Osteocyte (in vitro differentiated cells): ENCODE data around the gene CD6. TPM values are rescaled to one million over a fixed set of nuclear protein-coding genes. Genes with fewer than 3 reads are reported as not detected.

ENCODE experiments used
- DNase-seq: peaks from one replicate; pipeline ENCODE4 v3.0.0; 2021; ENCODE audit warnings: mixed read lengths; ENCODE audit not compliant: unreplicated experiment; ENCODE audit errors: extremely low spot score
- H3K27ac Mint-ChIP-seq: one replicate; pipeline ENCODE4 v1.8.0; 2021; ENCODE audit warnings: mild to moderate bottlenecking, mixed read lengths; ENCODE audit not compliant: unreplicated experiment
- H3K27me3 Mint-ChIP-seq: one replicate; pipeline ENCODE4 v1.8.0; 2021; ENCODE audit warnings: mixed read lengths; ENCODE audit not compliant: unreplicated experiment
- H3K36me3 Mint-ChIP-seq: one replicate; pipeline ENCODE4 v1.8.0; 2021; ENCODE audit warnings: mixed read lengths; ENCODE audit not compliant: unreplicated experiment
- H3K4me1 Mint-ChIP-seq: one replicate; pipeline ENCODE4 v1.8.0; 2021; ENCODE audit warnings: mixed read lengths; ENCODE audit not compliant: unreplicated experiment
- H3K4me3 Mint-ChIP-seq: one replicate; pipeline ENCODE4 v1.8.0; 2021; ENCODE audit warnings: mild to moderate bottlenecking, moderate library complexity, mixed read lengths; ENCODE audit not compliant: unreplicated experiment
- H3K9me3 Mint-ChIP-seq: one replicate; pipeline ENCODE4 v1.8.0; 2021; ENCODE audit warnings: mixed read lengths; ENCODE audit not compliant: unreplicated experiment
- total RNA-seq: library from RNA; stranded (reverse); gene quantifications from 2 replicates; pipeline ENCODE4 v1.2.1, GENCODE V29; 2021
- TF ChIP-seq, protein P1 (sequence below): fragments of 200-600 bp; sonication (generic); IDR thresholded peaks from 2 replicates; pipeline ENCODE4 v1.5.0; 2021; ENCODE audit warnings: antibody characterized with exemption, mild to moderate bottlenecking, moderate library complexity

The CD6 gene
- total RNA-seq, 1 donor from 2014 or later: not detected

DNA sequence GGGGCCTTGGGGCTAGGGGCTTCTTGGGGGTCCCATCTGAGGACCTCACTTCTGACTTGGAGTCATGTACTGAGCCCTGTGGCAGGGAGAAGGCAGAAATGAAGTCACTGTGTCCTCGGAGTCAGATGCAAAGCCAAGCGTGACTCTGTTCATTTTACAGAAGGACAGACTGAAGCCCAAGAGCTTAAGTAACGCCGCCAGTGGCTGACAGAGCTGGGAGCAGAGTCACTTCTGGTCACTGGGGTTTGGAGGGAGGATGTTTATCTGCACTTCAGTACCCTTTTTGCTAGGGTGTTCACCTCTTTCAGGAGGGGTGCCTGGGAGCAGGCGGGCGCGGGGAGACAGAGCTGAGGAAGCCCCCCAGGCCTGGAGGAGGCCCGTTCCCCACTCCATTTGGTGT is 10.7 kb downstream of the CD6 start:
- DNase-seq: no peak
- Mint-ChIP-seq H3K4me1 (no peaks in the 10 kb centered on the region), H3K27ac (no peak overlapping the region), H3K27me3 (peaks cover 17% of the 10 kb centered on the region), H3K36me3 (no peaks in the 10 kb centered on the region), H3K4me3 (no peak overlapping the region), H3K9me3 (no peaks in the 10 kb centered on the region)
- TF ChIP-seq, protein P1, sequence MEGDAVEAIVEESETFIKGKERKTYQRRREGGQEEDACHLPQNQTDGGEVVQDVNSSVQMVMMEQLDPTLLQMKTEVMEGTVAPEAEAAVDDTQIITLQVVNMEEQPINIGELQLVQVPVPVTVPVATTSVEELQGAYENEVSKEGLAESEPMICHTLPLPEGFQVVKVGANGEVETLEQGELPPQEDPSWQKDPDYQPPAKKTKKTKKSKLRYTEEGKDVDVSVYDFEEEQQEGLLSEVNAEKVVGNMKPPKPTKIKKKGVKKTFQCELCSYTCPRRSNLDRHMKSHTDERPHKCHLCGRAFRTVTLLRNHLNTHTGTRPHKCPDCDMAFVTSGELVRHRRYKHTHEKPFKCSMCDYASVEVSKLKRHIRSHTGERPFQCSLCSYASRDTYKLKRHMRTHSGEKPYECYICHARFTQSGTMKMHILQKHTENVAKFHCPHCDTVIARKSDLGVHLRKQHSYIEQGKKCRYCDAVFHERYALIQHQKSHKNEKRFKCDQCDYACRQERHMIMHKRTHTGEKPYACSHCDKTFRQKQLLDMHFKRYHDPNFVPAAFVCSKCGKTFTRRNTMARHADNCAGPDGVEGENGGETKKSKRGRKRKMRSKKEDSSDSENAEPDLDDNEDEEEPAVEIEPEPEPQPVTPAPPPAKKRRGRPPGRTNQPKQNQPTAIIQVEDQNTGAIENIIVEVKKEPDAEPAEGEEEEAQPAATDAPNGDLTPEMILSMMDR: no peak

DNA sequence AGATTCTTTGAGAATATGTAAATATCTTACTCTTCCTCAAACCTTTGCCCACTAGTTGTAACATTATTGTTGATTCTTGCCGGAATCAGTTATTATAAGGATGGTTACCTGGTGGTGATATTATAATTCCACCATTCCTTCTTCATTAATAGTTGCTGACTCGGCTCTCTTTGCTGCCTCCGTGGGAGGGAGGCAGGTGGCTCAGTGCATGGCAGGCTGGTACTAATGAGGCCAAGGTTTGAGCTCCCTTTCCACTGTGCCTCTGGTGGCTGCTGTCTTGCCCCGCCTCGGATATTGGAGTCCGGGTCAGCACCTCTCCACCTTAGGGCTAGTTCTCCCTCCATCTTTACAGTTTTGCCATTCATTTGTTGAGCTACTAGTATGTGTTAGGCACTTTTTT is 12.7 kb downstream of the CD6 start:
- no peaks in the 10 kb centered on the region for H3K4me1 Mint-ChIP-seq
- H3K9me3 Mint-ChIP-seq: no peaks in the 10 kb centered on the region
- H3K27me3 Mint-ChIP-seq: peaks cover 24% of the 10 kb centered on the region
- TF ChIP-seq, protein P1: no peak
- H3K36me3 Mint-ChIP-seq: no peaks in the 10 kb centered on the region
- H3K4me3 Mint-ChIP-seq: no peak overlapping the region
- no peak for DNase-seq
- H3K27ac Mint-ChIP-seq: no peak overlapping the region

DNA sequence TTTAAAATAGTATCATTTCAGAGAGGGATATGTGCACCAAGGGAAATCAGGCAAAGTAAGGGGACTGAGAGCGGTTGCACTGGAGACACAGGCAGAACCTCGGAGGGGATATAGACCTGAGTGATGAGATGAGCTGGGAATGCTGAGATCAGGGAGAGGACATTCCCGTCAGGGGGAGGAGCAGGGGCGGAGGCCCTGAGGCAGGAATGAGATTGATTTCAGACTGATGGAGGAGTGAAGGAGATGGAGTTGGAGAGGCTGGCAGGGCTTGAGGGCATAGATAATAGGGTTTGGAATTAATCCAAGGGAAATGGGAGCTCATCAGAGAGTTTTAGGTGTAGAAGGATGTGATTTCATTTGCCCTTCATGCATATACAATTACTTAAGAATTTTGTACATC is 13.2 kb downstream of the CD6 start:
- TF ChIP-seq, protein P1: no peak
- no peak for DNase-seq
- Mint-ChIP-seq H3K27ac (no peak overlapping the region), H3K27me3 (peaks cover 29% of the 10 kb centered on the region), H3K36me3 (no peaks in the 10 kb centered on the region), H3K4me1 (no peaks in the 10 kb centered on the region), H3K4me3 (no peak overlapping the region), H3K9me3 (no peaks in the 10 kb centered on the region)

DNA sequence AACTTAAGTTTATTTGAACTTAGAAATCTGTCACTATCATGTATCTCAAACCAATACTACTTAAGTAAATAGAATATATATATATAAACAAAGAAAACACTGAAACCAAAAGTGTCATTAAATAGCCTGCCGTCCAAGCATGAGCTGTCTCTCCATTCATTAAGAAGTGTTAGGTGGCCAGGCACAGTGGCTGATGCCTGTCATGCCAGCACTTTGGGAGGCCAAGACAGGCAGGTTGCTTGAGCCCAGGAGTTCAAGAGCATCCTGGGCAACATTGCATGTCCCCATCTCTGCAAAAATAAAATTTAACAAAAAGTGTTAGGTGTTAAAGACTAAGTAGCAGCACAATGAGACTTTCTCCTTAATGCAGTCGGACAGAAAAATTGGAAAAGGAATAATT is 14.0 kb downstream of the CD6 start:
- Mint-ChIP-seq H3K27me3 (peaks cover 36% of the 10 kb centered on the region), H3K9me3 (no peaks in the 10 kb centered on the region), H3K36me3 (no peaks in the 10 kb centered on the region), H3K4me1 (no peaks in the 10 kb centered on the region), H3K4me3 (no peak overlapping the region), H3K27ac (no peak overlapping the region)
- no peak for DNase-seq
- TF ChIP-seq, protein P1: no peak

DNA sequence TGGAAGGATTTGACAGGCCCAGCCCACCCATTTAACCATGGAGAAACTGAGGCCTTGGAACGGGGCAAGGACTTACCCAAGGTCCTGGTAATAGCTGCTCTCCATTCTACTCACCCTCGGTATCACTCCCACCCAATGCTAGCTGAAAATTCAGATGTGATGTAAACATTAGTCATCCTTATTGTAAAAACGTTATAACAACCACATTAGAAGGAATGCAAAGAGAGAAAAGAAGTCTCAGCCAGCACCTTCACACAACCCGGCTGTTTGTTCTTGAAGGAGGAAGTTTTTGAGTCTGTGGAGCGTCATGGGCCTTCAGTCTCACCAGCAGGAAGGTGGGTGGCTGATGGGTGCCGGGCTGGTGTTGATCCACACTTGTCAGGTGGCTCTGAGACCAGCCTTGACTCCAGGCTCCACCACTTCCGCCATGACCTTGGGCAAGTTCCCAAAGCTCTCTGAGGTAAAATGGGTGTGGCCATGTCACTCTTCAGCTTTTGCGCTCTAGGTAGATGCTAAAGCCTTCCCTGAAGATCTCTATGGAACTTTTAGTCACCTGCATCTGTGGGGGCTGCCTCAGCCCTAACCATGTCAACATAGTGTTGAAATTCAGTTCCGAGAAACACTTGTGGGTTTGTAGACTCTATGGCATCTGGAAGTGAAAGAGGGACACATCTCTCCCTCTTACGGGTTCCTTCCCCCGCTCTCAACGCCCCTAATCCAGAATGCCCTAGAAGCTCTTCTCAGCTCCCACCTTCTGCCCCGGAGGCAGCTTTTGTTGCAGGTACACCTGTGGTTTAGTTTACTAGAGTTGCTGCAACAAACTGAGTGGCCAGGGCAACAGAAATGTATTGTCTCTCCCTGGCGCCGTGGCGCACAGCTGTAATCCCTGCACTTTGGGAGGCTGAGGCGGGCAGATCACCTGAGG is 14.8 kb downstream of the CD6 start:
- Mint-ChIP-seq H3K4me3 (no peak overlapping the region), H3K27me3 (peaks cover 40% of the 10 kb centered on the region), H3K36me3 (no peaks in the 10 kb centered on the region), H3K4me1 (no peaks in the 10 kb centered on the region), H3K9me3 (no peaks in the 10 kb centered on the region), H3K27ac (no peak overlapping the region)
- no peak for DNase-seq
- TF ChIP-seq, protein P1: no peak
